Stomach (tissue), 9 donors: ENCODE data around the gene INTS1. TPM values are rescaled to one million over a fixed set of nuclear protein-coding genes. Genes with fewer than 3 reads are reported as not detected.

Experiments used
- DNase-seq, 2 donors: peaks; one replicate each; pipeline versions ENCODE4 v3.0.0 to v3.0.0-alpha.2; 2013 to 2019
- H3K27ac ChIP-seq, 5 donors: fragments of 200-600 bp in 4 of 5; sonication (generic) in 4 of 5; one replicate each; pipeline ENCODE4 v1.5.1; 2013 to 2019; ENCODE audit warnings: mild to moderate bottlenecking in 1 of 5, moderate library complexity in 1 of 5
- H3K27me3 ChIP-seq, 3 donors: fragments of 200-600 bp; sonication (generic); one replicate each; pipeline ENCODE4 v1.5.1; 2017 to 2019; ENCODE audit warnings: mixed run types in 1 of 3
- H3K36me3 ChIP-seq, 4 donors: fragments of 200-600 bp; sonication (generic); 1 replicate in 3 of 4; 2 replicates in 1 of 4; pipeline ENCODE4 v1.5.1; 2016 to 2019
- H3K4me1 ChIP-seq, 4 donors: fragments of 200-600 bp; sonication (generic); one replicate each; pipeline ENCODE4 v1.5.1; 2016 to 2019
- H3K4me3 ChIP-seq, 4 donors: fragments of 200-600 bp; sonication (generic) in 3 of 4; one replicate each; pipeline ENCODE4 v1.5.1; 2016 to 2019; ENCODE audit warnings: mild to moderate bottlenecking in 1 of 4
- H3K9me3 ChIP-seq, 4 donors: fragments of 200-600 bp; sonication (generic); one replicate each; pipeline ENCODE4 v1.5.1; 2016 to 2019
- EP300 ChIP-seq: sonication (generic); formaldehyde crosslinking; IDR thresholded peaks from one replicate; pipeline ENCODE4 v1.6.1; 2017; ENCODE audit warnings: antibody characterized with exemption
- POLR2A ChIP-seq, 4 donors: fragments of 450-650 bp; IDR thresholded peaks; one replicate each; pipeline ENCODE4 v1.6.1; 2016; ENCODE audit warnings: antibody characterized with exemption in 4 of 4, control low read depth in 2 of 4, mild to moderate bottlenecking in 1 of 4, moderate library complexity in 1 of 4
- POLR2AphosphoS5 ChIP-seq, 3 donors: sonication (generic); formaldehyde crosslinking; IDR thresholded peaks; one replicate each; pipeline ENCODE4 v1.6.1; 2016; ENCODE audit warnings: antibody characterized with exemption in 3 of 3
- WGBS, 5 donors: extraction: QIAGEN DNeasy Blood & Tissue Kit in 3 of 5; methylation state at CpG; one replicate each; pipeline versions ENCODE4 v1.1.5 to v1.1.7; 2013 to 2018; 5-methylcytosine and 5-hydroxymethylcytosine counted together
- intact Hi-C: fragments of 100-400 bp; cut with DNase I; formaldehyde crosslinking; loops from one replicate; pipeline ENCODE4 v1.15.1; 2023; ENCODE audit warnings: low total_unique reads
- polyA plus RNA-seq, 3 donors: library from polyadenylated mRNA; stranded (reverse); fragments of 200-250 nt; gene quantifications; one replicate each; pipeline ENCODE4 v1.2.3, GENCODE V29; 2013
- total RNA-seq, 5 donors: library from RNA; depleted of rRNA; stranded (reverse); fragments of >200 nt; gene quantifications; one replicate each; pipeline versions ENCODE4 v1.1.0 to v1.2.3, GENCODE V29; 2014 to 2016
- TF ChIP-seq, protein P1 (sequence below), 7 experiments: fragments of 450-650 bp in 4 of 7; fragments of 200-600 bp in 3 of 7; sonication (generic) in 3 of 7; IDR thresholded peaks; one replicate each; pipeline ENCODE4 v1.5.1; 2016 to 2019; ENCODE audit warnings: antibody characterized with exemption in 7 of 7, control low read depth in 2 of 7, mild to moderate bottlenecking in 1 of 7
- donor health status: healthy with polysubstance abuse.
- donor health status: Bipolar disorder and iron deficiency.
- donor health status: healthy.

Gene INTS1
- total and polyA plus RNA-seq, 8 donors = 24.4 to 724 (median 56.2) TPM

DNA sequence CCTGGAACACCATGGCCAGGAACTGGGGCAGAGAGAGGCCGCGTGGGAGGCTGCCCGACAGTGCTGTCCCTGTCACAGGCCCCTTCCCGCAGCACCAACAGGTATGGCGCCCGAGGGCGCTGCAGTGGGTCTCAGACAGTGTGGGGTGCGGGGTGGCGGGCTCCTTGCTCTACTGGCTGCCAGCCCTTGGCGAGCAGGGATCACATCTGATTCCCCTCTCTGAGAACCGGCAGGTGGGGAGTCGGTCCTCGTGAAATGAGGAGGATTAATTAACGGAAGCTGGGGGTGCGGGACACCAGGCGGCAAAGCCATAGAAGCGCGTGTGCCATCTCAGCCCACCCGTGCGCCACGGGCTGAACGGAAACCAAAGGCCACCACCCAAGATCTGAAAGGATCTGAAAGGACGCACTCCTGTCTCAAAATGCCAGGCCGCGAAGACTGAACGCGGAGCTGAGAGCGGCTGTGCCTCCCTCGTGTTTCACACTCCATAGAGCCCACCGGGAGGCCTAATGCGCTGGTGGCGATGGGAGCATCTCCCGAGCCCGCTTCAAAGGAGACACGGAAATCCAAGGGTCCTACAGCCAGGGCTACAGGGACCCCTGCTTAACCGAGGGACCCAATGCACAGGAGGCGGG, 6.8 kb downstream of the INTS1 start:
- DNase-seq = no peak
- Histone ChIP-seq H3K4me1 (peaks cover 2 to 16% (median 11%) of the 10 kb centered on the region in 4 donors), H3K9me3 (no peaks in the 10 kb centered on the region), H3K36me3 (peaks cover 84 to 100% (median 100%) of the 10 kb centered on the region in 4 donors), H3K27me3 (no peaks in the 10 kb centered on the region), H3K4me3 (no peak overlapping the region), H3K27ac (no peak overlapping the region)
- TF ChIP-seq POLR2AphosphoS5 (IDR thresholded peaks at IDR 0.05) = no peak
- TF ChIP-seq POLR2A (IDR thresholded peaks at IDR 0.05) = no peak
- TF ChIP-seq, protein P1, sequence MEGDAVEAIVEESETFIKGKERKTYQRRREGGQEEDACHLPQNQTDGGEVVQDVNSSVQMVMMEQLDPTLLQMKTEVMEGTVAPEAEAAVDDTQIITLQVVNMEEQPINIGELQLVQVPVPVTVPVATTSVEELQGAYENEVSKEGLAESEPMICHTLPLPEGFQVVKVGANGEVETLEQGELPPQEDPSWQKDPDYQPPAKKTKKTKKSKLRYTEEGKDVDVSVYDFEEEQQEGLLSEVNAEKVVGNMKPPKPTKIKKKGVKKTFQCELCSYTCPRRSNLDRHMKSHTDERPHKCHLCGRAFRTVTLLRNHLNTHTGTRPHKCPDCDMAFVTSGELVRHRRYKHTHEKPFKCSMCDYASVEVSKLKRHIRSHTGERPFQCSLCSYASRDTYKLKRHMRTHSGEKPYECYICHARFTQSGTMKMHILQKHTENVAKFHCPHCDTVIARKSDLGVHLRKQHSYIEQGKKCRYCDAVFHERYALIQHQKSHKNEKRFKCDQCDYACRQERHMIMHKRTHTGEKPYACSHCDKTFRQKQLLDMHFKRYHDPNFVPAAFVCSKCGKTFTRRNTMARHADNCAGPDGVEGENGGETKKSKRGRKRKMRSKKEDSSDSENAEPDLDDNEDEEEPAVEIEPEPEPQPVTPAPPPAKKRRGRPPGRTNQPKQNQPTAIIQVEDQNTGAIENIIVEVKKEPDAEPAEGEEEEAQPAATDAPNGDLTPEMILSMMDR (IDR thresholded peaks at IDR 0.05) = no peak
- no peak for TF ChIP-seq EP300
- intact Hi-C loops = no loop called here
- WGBS, 5 donors = 91 to 96% (median 94%) methylated on average over 37 of the region's 37 CpGs

DNA sequence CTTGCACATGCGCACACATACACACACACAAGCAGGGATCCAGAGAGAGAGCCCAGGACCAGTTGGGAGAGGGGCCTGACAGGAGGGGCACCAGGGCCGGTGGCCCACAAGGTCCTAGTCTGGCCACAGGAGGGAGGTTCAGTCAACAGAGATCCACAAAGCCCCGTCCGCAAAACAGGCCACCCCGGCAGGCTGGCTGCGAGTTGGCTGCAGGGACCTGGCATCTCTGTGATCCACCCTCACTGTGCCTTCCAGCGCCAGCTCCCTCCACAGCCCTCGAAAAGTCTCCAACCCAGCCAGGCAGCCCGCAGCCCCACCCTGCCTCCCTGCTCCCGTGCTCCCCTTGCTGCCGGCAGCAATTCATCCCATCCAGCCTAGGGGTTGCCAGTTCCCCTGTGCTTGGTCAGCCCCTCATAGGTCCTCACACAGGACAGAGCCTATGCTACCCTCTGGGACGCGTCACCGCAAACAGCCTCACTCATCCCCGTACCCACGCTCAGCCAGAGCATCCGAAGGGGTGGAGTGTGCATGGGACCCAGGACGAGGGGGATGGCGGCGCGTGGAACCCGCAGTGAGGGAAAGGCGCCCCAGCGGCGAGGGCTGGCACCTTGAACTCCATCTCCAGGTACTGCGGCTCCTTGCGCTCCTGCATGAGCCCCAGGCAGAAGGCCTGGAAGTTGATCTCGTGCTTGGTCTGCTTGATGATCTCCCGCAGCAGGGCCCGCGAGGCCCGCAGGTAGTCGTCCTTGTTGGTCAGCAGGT, 7.5 kb downstream of the INTS1 start:
- no peak overlapping the region for H3K27ac ChIP-seq
- H3K36me3 ChIP-seq = peaks cover 86 to 100% (median 100%) of the 10 kb centered on the region in 4 donors
- H3K4me3 ChIP-seq = no peak overlapping the region
- intact Hi-C loops = no loop called here
- H3K9me3 ChIP-seq = no peaks in the 10 kb centered on the region
- H3K4me1 ChIP-seq = peaks cover 0 to 9% (median 4%) of the 10 kb centered on the region in 4 donors
- WGBS, 5 donors = 92 to 97% (median 95%) methylated on average over 18 to 33 of the region's 33 CpGs
- TF ChIP-seq, protein P1 (IDR thresholded peaks at IDR 0.05) = no peak
- TF ChIP-seq POLR2A (IDR thresholded peaks at IDR 0.05) (no peak), EP300 (no peak), POLR2AphosphoS5 (IDR thresholded peaks at IDR 0.05) (no peak)
- DNase-seq = no peak
- H3K27me3 ChIP-seq = no peaks in the 10 kb centered on the region

DNA sequence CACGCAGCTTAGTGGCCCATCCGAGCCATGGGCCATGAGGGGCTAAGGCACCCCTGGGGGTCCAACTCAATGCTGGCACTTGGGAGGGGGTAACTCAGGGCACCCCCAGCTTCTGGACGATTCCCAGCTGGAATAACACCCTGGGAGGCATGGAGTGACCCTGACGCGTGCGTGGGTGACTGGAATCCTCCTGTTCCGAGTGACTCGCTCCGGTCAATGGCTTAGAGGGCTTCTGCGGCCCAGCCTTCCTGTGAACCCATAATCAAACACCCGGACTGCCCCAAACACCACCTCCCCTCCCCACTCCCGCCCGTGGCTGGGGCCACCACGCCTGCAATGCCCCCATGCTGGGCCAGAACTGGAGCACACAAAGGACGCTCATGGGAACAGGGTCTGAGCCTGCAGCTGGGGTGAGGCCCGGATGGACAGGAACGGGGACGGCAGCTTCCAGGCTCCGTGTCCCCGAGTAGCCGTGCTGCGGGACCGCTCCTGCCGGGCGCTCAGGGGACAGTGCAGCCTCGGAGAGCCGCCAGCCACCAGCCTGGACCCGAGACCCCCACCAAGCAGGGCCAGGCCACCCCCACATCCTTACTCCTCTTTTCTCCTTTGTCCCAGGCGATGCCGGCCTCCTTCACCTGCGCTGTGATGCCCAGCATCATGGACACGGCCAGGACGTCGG, 8.5 kb downstream of the INTS1 start:
- no peaks in the 10 kb centered on the region for H3K27me3 ChIP-seq
- WGBS, 5 donors = 89 to 98% (median 94%) methylated on average over 22 to 34 of the region's 34 CpGs
- no peak for TF ChIP-seq POLR2A (IDR thresholded peaks at IDR 0.05)
- no peak for TF ChIP-seq EP300
- TF ChIP-seq POLR2AphosphoS5 (IDR thresholded peaks at IDR 0.05) = no peak
- TF ChIP-seq, protein P1 (IDR thresholded peaks at IDR 0.05) = no peak
- intact Hi-C loops = no loop called here
- peaks cover 85 to 100% (median 100%) of the 10 kb centered on the region in 4 donors for H3K36me3 ChIP-seq
- no peaks in the 10 kb centered on the region for H3K9me3 ChIP-seq
- DNase-seq = no peak
- no peak overlapping the region for H3K27ac ChIP-seq
- H3K4me1 ChIP-seq = no peaks in the 10 kb centered on the region
- H3K4me3 ChIP-seq = no peak overlapping the region

DNA sequence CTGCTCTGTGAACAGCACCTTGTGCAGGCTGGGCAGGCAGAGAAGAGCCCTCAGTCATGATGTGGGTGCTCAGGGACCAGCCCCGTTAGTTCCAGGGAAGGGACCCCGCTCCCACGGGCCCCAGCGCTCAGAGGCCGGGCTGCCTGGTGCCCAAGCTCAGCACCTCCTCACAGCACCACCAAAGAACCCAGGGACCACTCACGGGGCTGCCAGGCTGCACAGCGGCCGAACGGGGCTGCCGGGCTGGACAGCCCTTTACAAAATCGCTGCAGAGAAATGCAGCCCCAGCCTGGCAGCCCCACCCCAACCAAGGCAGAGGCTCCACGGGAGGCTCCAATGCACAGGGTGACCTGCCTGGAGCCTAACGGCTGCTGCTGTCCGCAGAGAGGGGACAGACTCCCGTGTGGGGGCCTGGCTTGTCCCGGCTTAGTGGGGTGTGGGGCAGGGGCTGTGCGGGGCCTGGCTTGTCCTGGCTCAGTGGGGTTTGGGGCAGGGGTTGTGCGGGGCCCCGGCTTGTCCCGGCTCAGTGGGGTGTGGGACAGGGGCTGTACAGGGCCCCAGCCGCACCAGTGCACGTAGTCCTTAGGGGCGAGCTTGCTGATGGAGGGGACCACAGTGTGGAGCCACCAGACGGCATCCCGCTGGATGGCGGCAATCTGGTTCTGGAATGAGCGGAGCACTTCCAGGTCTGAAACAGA, 9.2 kb downstream of the INTS1 start:
- Histone ChIP-seq H3K4me3 (no peak overlapping the region), H3K9me3 (no peaks in the 10 kb centered on the region), H3K27me3 (no peaks in the 10 kb centered on the region), H3K36me3 (peaks cover 85 to 100% (median 100%) of the 10 kb centered on the region in 4 donors), H3K27ac (no peak overlapping the region), H3K4me1 (no peaks in the 10 kb centered on the region)
- intact Hi-C loops = no loop called here
- DNase-seq = no peak
- TF ChIP-seq EP300 (no peak), POLR2A (IDR thresholded peaks at IDR 0.05) (no peak), POLR2AphosphoS5 (IDR thresholded peaks at IDR 0.05) (no peak)
- TF ChIP-seq, protein P1 (IDR thresholded peaks at IDR 0.05) = no peak
- WGBS, 5 donors = 94 to 97% (median 95%) methylated on average over 13 to 27 of the region's 27 CpGs
